CD14-positive monocyte (primary cell): Measurements from ENCODE around the gene BID. TPM values are rescaled to one million over a fixed set of nuclear protein-coding genes. Genes with fewer than 3 reads are reported as not detected.

Experiments
- DNase-seq, 3 donors: peaks; one replicate each; pipeline ENCODE4 v3.0.0-alpha.2; 2011 to 2022
- H2AFZ ChIP-seq: 2 replicates; pipeline ENCODE4 v1.6.0; 2012; ENCODE audit warnings: mild to moderate bottlenecking, low read depth, low read length, inconsistent platforms; ENCODE audit not compliant: insufficient read depth, poor library complexity, severe bottlenecking
- H3K27ac ChIP-seq, 2 donors: 1 replicate in 1 of 2; 2 replicates in 1 of 2; pipeline ENCODE4 v1.5.1; 2012 to 2013; ENCODE audit warnings: low read length in 2 of 2, control low read depth in 1 of 2, inconsistent platforms in 1 of 2, low read depth in 1 of 2, mild to moderate bottlenecking in 1 of 2
- H3K27me3 ChIP-seq, 2 donors: one replicate each; pipeline versions ENCODE4 v1.6.0 to v1.6.1; 2011 to 2013; ENCODE audit warnings: low read length in 2 of 2; ENCODE audit not compliant: control insufficient read depth in 2 of 2, insufficient read depth in 2 of 2
- H3K36me3 ChIP-seq, 2 donors: replicated peaks in 1 of 2; 1 replicate in 1 of 2; 2 replicates in 1 of 2; pipeline versions ENCODE4 v1.5.1 to v1.6.1; 2012 to 2013; ENCODE audit warnings: low read length in 2 of 2, control low read depth in 1 of 2, inconsistent platforms in 1 of 2, mild to moderate bottlenecking in 1 of 2; ENCODE audit not compliant: insufficient read depth in 2 of 2, control insufficient read depth in 1 of 2
- H3K4me1 ChIP-seq, 2 donors: 1 replicate in 1 of 2; 2 replicates in 1 of 2; pipeline versions ENCODE4 v1.5.1 to v1.6.1; 2012 to 2013; ENCODE audit warnings: low read length in 2 of 2, control low read depth in 1 of 2, inconsistent platforms in 1 of 2, mild to moderate bottlenecking in 1 of 2, moderate library complexity in 1 of 2; ENCODE audit not compliant: insufficient read depth in 2 of 2, control insufficient read depth in 1 of 2
- H3K4me2 ChIP-seq: replicated peaks from 2 replicates; pipeline ENCODE3; 2012; ENCODE audit warnings: low read length, moderate library complexity, mild to moderate bottlenecking; ENCODE audit not compliant: poor library complexity, severe bottlenecking; ENCODE audit errors: extremely low read depth
- H3K4me3 ChIP-seq, 3 experiments: fragments of 200-600 bp in 1 of 3; sonication (generic) in 1 of 3; replicated peaks in 1 of 3; 1 replicate in 2 of 3; 2 replicates in 1 of 3; pipeline ENCODE4 v1.5.1; 2011 to 2013; ENCODE audit warnings: low read length in 3 of 3, mild to moderate bottlenecking in 3 of 3, control low read depth in 2 of 3, low read depth in 2 of 3, inconsistent platforms in 1 of 3, moderate library complexity in 1 of 3
- H3K79me2 ChIP-seq: 2 replicates; pipeline ENCODE4 v1.6.0; 2012; ENCODE audit warnings: mild to moderate bottlenecking, control low read depth, inconsistent platforms, low read length, moderate library complexity; ENCODE audit not compliant: insufficient read depth
- H3K9ac ChIP-seq: 2 replicates; pipeline ENCODE4 v1.6.0; 2017; ENCODE audit warnings: low read length, mild to moderate bottlenecking; ENCODE audit not compliant: insufficient read depth, poor library complexity, severe bottlenecking
- H3K9me3 ChIP-seq, 2 donors: replicated peaks in 1 of 2; 1 replicate in 1 of 2; 2 replicates in 1 of 2; pipeline versions ENCODE4 v1.5.1 to v1.6.1; 2012 to 2013; ENCODE audit warnings: low read length in 2 of 2, control low read depth in 1 of 2; ENCODE audit not compliant: control insufficient read depth in 1 of 2, insufficient read depth in 1 of 2
- H4K20me1 ChIP-seq: 2 replicates; pipeline ENCODE4 v1.6.0; 2012; ENCODE audit warnings: mild to moderate bottlenecking, low read length, control low read depth, moderate library complexity; ENCODE audit not compliant: insufficient read depth
- H3K27ac Mint-ChIP-seq, 7 donors: one replicate each; pipeline ENCODE4 v1.8.0; 2020; ENCODE audit warnings: mild to moderate bottlenecking in 7 of 7, mixed read lengths in 7 of 7, moderate library complexity in 6 of 7, inconsistent platforms in 2 of 7
- H3K27me3 Mint-ChIP-seq, 3 donors: one replicate each; pipeline ENCODE4 v1.8.0; 2021 to 2022; ENCODE audit warnings: low read depth in 3 of 3, mild to moderate bottlenecking in 3 of 3, mixed read lengths in 3 of 3, moderate library complexity in 3 of 3, inconsistent platforms in 1 of 3
- H3K36me3 Mint-ChIP-seq, 2 donors: one replicate each; pipeline ENCODE4 v1.8.0; 2020; ENCODE audit warnings: mixed read lengths in 2 of 2, inconsistent platforms in 1 of 2, mild to moderate bottlenecking in 1 of 2
- H3K4me1 Mint-ChIP-seq: one replicate; pipeline ENCODE4 v1.8.0; 2020; ENCODE audit warnings: mild to moderate bottlenecking, mixed read lengths
- H3K4me3 Mint-ChIP-seq, 2 donors: one replicate each; pipeline ENCODE4 v1.8.0; 2020; ENCODE audit warnings: mild to moderate bottlenecking in 2 of 2, mixed read lengths in 2 of 2, moderate library complexity in 1 of 2
- H3K9me3 Mint-ChIP-seq, 7 donors: one replicate each; pipeline ENCODE4 v1.8.0; 2020 to 2022; ENCODE audit warnings: mixed read lengths in 7 of 7, mild to moderate bottlenecking in 6 of 7, moderate library complexity in 6 of 7, inconsistent platforms in 2 of 7
- WGBS: methylation state at CpG from one replicate; pipeline ENCODE4 v1.1.5; 2013; ENCODE audit warnings: missing lambda C conversion rate; ENCODE audit not compliant: insufficient coverage; 5-methylcytosine and 5-hydroxymethylcytosine counted together
- intact Hi-C, 2 donors: fragments of 100-400 bp; cut with micrococcal nuclease; formaldehyde crosslinking; loops; one replicate each; pipeline versions ENCODE4 v1.15.0 to v1.15.1; 2023
- polyA plus RNA-seq, 3 donors: library from polyadenylated mRNA; depleted of rRNA in 1 of 3; unstranded in 2 of 3; stranded (reverse) in 1 of 3; fragments of 300-500 nt in 2 of 3; fragments of >200 nt in 1 of 3; fragmentation: Illumina TruSeq in 2 of 3; gene quantifications; 1 replicate in 2 of 3; 2 replicates in 1 of 3; pipeline ENCODE4 v1.2.3, GENCODE V29; 2012 to 2021
- TF ChIP-seq, protein P1 (sequence below): fragments of 200-600 bp; IDR thresholded peaks from one replicate; pipeline ENCODE4 v1.8.0; 2022; ENCODE audit warnings: antibody characterized with exemption, mild to moderate bottlenecking

BID gene
- polyA plus RNA-seq, 3 donors = 199 to 423 (median 391) TPM

DNA sequence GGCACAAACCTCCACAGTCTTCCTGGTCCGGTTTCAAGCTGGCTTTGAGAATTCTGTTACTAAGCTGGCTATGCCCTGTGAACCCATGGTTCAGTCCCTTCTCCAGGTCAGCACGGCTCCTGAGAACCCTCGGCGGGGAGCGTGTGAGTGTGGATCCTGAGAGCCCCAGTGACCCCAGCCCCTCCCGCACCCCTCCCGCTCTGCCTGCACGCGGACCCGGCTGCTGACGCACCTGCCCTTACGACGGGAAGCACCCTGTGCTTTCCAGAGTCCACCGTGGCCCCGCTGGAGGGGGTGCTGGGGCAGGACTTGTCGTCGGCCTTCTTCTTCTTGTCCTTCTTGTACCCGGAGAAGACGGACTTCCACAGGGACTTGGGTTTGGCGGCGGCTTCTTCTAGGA, 42.8 kb upstream of the BID start:
- Histone ChIP-seq H3K4me2 (no peak overlapping the region), H3K27ac (no peak overlapping the region), H3K9me3 (no peaks in the 10 kb centered on the region), H3K27me3 (no peaks in the 10 kb centered on the region), H3K36me3 (no peaks in the 10 kb centered on the region), H3K4me3 (no peak overlapping the region), H4K20me1 (no peaks in the 10 kb centered on the region), H3K9ac (no peak overlapping the region), H2AFZ (no peak overlapping the region), H3K4me1 (no peaks in the 10 kb centered on the region), H3K79me2 (no peaks in the 10 kb centered on the region)
- no peak overlapping the region for H3K4me3 Mint-ChIP-seq
- no peak for DNase-seq
- no peaks in the 10 kb centered on the region for H3K4me1 Mint-ChIP-seq
- intact Hi-C loops = no loop called here
- 99% methylated on average over 20 of the region's 21 CpGs for WGBS
- TF ChIP-seq, protein P1, sequence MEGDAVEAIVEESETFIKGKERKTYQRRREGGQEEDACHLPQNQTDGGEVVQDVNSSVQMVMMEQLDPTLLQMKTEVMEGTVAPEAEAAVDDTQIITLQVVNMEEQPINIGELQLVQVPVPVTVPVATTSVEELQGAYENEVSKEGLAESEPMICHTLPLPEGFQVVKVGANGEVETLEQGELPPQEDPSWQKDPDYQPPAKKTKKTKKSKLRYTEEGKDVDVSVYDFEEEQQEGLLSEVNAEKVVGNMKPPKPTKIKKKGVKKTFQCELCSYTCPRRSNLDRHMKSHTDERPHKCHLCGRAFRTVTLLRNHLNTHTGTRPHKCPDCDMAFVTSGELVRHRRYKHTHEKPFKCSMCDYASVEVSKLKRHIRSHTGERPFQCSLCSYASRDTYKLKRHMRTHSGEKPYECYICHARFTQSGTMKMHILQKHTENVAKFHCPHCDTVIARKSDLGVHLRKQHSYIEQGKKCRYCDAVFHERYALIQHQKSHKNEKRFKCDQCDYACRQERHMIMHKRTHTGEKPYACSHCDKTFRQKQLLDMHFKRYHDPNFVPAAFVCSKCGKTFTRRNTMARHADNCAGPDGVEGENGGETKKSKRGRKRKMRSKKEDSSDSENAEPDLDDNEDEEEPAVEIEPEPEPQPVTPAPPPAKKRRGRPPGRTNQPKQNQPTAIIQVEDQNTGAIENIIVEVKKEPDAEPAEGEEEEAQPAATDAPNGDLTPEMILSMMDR = no peak
- H3K36me3 Mint-ChIP-seq = no peaks in the 10 kb centered on the region
- H3K9me3 Mint-ChIP-seq = no peaks in the 10 kb centered on the region
- H3K27ac Mint-ChIP-seq = peak overlapping the region in 1 of 7 donors; percentile 45
- H3K27me3 Mint-ChIP-seq = peaks cover 0 to 3% (median 2%) of the 10 kb centered on the region in 3 donors

DNA sequence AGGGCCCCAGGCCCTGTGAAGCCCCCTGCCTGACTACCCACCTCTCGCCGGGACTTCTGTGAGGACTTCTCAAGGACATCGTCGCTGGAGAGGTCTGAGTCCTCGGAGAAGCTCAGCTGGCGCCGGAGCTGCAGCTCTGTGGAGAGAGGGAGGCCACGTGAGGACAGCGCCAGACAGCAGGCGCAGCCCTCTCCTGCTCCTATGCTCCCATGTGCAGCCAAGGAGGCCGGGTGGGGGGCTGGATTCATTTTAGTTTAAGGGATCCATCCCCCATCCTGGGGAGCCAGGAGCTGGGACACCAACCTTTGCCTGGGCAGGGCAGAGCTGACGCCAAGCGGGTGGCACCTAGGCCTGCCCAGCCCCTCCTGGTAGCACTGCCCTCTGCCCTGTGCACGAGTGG, 42.4 kb upstream of the BID start:
- H3K36me3 ChIP-seq = no peaks in the 10 kb centered on the region
- no peak overlapping the region for H2AFZ ChIP-seq

More for the DNA sequence above, 42.4 kb upstream of the BID start:
- Mint-ChIP-seq H3K36me3 (no peaks in the 10 kb centered on the region), H3K4me1 (no peaks in the 10 kb centered on the region), H3K27ac (no peak overlapping the region), H3K9me3 (no peaks in the 10 kb centered on the region), H3K4me3 (no peak overlapping the region), H3K27me3 (peaks cover 0 to 3% (median 2%) of the 10 kb centered on the region in 3 donors)
- Histone ChIP-seq H4K20me1 (no peaks in the 10 kb centered on the region), H3K9me3 (no peaks in the 10 kb centered on the region), H3K27ac (no peak overlapping the region), H3K4me2 (no peak overlapping the region), H3K4me1 (no peaks in the 10 kb centered on the region), H3K79me2 (no peaks in the 10 kb centered on the region), H3K9ac (no peak overlapping the region), H3K27me3 (no peaks in the 10 kb centered on the region), H3K4me3 (no peak overlapping the region)
- WGBS = 94% methylated on average over 13 of the region's 14 CpGs
- no peak for DNase-seq
- intact Hi-C loops = no loop called here
- TF ChIP-seq, protein P1 = no peak
